Suprapubic skin (tissue), 4 donors: ENCODE measurements around the gene EXOSC7. TPM values are rescaled to one million over a fixed set of nuclear protein-coding genes. Genes with fewer than 3 reads are reported as not detected.

Source experiments
- DNase-seq, 2 donors: peaks; one replicate each; pipeline ENCODE4 v3.0.0-alpha.2; 2019; ENCODE audit warnings: low spot score in 2 of 2
- H3K27ac ChIP-seq: fragments of 200-600 bp; sonication (generic); one replicate; pipeline ENCODE4 v1.5.1; 2019
- H3K27me3 ChIP-seq: fragments of 200-600 bp; sonication (generic); one replicate; pipeline ENCODE4 v1.5.1; 2019
- H3K36me3 ChIP-seq: fragments of 200-600 bp; sonication (generic); one replicate; pipeline ENCODE4 v1.5.1; 2019
- H3K4me1 ChIP-seq: fragments of 200-600 bp; sonication (generic); one replicate; pipeline ENCODE4 v1.5.1; 2019
- H3K4me3 ChIP-seq: fragments of 200-600 bp; sonication (generic); one replicate; pipeline ENCODE4 v1.5.1; 2019; ENCODE audit warnings: mild to moderate bottlenecking
- H3K9me3 ChIP-seq: fragments of 200-600 bp; sonication (generic); one replicate; pipeline ENCODE4 v1.5.1; 2019
- EP300 ChIP-seq: sonication (generic); formaldehyde crosslinking; IDR thresholded peaks from one replicate; pipeline ENCODE4 v1.6.1; 2017; ENCODE audit warnings: antibody characterized with exemption
- POLR2A ChIP-seq, 2 donors: fragments of 450-650 bp; IDR thresholded peaks; one replicate each; pipeline ENCODE4 v1.6.1; 2017; ENCODE audit warnings: antibody characterized with exemption in 2 of 2, mild to moderate bottlenecking in 2 of 2, moderate library complexity in 2 of 2
- POLR2AphosphoS5 ChIP-seq, 3 donors: sonication (generic); formaldehyde crosslinking; IDR thresholded peaks; one replicate each; pipeline ENCODE4 v1.6.1; 2017; ENCODE audit warnings: antibody characterized with exemption in 3 of 3
- WGBS: methylation state at CpG from one replicate; pipeline ENCODE4 v1.1.5; 2018; 5-methylcytosine and 5-hydroxymethylcytosine counted together
- total RNA-seq, 4 donors: library from RNA; depleted of rRNA; stranded (reverse); fragments of >200 nt; gene quantifications; one replicate each; pipeline ENCODE4 v1.1.0, GENCODE V29; 2016
- TF ChIP-seq, protein P1 (sequence below), 2 donors: fragments of 200-600 bp in 1 of 2; fragments of 450-650 bp in 1 of 2; sonication (generic) in 1 of 2; IDR thresholded peaks; one replicate each; pipeline ENCODE4 v1.5.1; 2016 to 2019; ENCODE audit warnings: antibody characterized with exemption in 2 of 2, mild to moderate bottlenecking in 1 of 2, moderate library complexity in 1 of 2

EXOSC7 gene
- total RNA-seq, 4 donors from 2014 or later: 72.1 to 216 (median 88.7) TPM

DNA sequence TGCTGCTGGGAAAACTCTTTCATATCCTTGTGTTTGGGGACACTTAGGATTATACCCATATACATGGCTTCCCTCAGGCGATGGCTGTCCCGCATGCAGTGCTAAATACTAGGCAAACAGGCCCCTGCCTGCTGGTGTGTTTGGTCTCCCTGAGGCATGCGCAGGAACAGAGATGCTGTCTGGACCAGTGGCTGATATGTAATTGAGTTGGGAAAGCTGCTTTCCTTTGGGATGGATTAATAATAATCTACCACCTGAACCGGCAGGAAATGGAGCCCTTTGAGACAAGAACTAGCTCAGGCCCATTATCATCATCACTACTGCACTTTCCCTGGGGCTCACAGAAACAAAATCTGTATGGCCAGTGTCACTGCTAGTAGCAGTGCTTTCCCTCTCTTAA, 18.1 kb upstream of the EXOSC7 start:
- H3K36me3 ChIP-seq: peaks cover 15% of the 10 kb centered on the region
- peaks cover 43% of the 10 kb centered on the region for H3K4me1 ChIP-seq

DNA sequence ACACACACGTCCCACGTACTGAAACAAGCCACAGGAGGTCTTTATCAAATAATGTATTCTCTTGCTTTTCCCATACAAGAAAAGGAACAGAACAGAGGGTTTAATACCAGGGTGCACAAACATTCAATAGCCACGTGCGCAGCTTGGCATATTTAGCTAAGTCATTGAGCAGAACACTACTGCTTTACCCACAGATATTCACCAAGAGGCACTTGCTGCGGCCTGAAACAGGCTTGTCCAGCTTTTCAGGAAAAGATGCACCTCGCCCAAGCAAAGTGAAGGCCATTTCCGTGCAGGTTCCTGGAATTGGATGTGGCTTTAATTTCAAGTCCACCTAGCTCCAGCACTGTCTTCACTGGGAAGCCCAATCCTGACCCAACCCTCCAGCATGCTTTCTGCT, 17.7 kb upstream of the EXOSC7 start:
- WGBS: 71% methylated on average over 7 of the region's 7 CpGs
- H3K4me1 ChIP-seq: peaks cover 47% of the 10 kb centered on the region
- H3K27ac ChIP-seq: no peak overlapping the region

More for the DNA sequence above, 18.1 kb upstream of the EXOSC7 start:
- TF ChIP-seq, protein P1, sequence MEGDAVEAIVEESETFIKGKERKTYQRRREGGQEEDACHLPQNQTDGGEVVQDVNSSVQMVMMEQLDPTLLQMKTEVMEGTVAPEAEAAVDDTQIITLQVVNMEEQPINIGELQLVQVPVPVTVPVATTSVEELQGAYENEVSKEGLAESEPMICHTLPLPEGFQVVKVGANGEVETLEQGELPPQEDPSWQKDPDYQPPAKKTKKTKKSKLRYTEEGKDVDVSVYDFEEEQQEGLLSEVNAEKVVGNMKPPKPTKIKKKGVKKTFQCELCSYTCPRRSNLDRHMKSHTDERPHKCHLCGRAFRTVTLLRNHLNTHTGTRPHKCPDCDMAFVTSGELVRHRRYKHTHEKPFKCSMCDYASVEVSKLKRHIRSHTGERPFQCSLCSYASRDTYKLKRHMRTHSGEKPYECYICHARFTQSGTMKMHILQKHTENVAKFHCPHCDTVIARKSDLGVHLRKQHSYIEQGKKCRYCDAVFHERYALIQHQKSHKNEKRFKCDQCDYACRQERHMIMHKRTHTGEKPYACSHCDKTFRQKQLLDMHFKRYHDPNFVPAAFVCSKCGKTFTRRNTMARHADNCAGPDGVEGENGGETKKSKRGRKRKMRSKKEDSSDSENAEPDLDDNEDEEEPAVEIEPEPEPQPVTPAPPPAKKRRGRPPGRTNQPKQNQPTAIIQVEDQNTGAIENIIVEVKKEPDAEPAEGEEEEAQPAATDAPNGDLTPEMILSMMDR (IDR thresholded peaks at IDR 0.05): no peak
- no peak for TF ChIP-seq EP300
- no peak for TF ChIP-seq POLR2A (IDR thresholded peaks at IDR 0.05)
- no peak for TF ChIP-seq POLR2AphosphoS5 (IDR thresholded peaks at IDR 0.05)
- no peak overlapping the region for H3K27ac ChIP-seq
- H3K4me3 ChIP-seq: no peak overlapping the region
- H3K27me3 ChIP-seq: no peaks in the 10 kb centered on the region
- WGBS: 95% methylated on average over 4 of the region's 4 CpGs
- DNase-seq: peak in 1 of 2 donors; percentile 55
- no peaks in the 10 kb centered on the region for H3K9me3 ChIP-seq

DNA sequence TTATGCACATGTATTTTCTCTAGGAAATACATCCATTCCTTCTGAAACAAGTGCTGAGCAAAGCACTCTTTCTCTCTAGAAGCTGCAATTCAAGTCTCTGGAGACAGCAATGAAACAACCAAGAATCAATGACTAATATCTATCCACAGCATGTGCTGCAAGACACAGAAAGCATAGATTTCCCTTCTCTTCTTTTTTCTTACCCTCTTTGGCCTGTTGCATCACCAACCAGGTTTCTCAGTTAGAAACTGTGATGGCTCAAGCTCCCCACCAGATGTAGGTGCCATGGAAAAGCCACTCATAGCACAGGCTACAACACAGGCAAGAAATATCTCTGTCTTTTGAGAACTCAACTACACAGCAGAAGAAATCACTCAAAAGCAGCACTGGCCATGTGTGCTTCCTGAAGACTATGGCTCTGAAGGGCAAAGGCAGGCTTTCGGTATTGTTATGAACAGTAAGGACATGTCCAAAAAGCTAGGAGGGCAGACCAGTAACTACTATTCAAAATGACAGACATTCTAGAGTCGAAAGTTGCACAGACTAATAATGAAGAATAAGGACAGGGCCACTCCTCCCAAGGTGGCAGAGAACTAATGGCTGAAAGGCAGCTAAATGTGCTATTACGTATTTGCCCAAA, 15.5 kb upstream of the EXOSC7 start:
- no peak overlapping the region for H3K4me3 ChIP-seq
- H3K27me3 ChIP-seq: no peaks in the 10 kb centered on the region
- no peak overlapping the region for H3K27ac ChIP-seq
- TF ChIP-seq POLR2A (IDR thresholded peaks at IDR 0.05) (no peak), POLR2AphosphoS5 (IDR thresholded peaks at IDR 0.05) (no peak), EP300 (no peak)
- TF ChIP-seq, protein P1 (IDR thresholded peaks at IDR 0.05): no peak
- no peaks in the 10 kb centered on the region for H3K9me3 ChIP-seq
- H3K36me3 ChIP-seq: peaks cover 12% of the 10 kb centered on the region
- WGBS: 100% methylated on average over 3 of the region's 3 CpGs
- DNase-seq: no peak
- peaks cover 59% of the 10 kb centered on the region for H3K4me1 ChIP-seq

More for the DNA sequence above, 17.7 kb upstream of the EXOSC7 start:
- peaks cover 15% of the 10 kb centered on the region for H3K36me3 ChIP-seq
- no peaks in the 10 kb centered on the region for H3K27me3 ChIP-seq
- DNase-seq: no peak
- TF ChIP-seq EP300: no peak
- TF ChIP-seq POLR2AphosphoS5 (IDR thresholded peaks at IDR 0.05): no peak
- no peak for TF ChIP-seq POLR2A (IDR thresholded peaks at IDR 0.05)
- TF ChIP-seq, protein P1 (IDR thresholded peaks at IDR 0.05): no peak
- no peaks in the 10 kb centered on the region for H3K9me3 ChIP-seq
- no peak overlapping the region for H3K4me3 ChIP-seq

DNA sequence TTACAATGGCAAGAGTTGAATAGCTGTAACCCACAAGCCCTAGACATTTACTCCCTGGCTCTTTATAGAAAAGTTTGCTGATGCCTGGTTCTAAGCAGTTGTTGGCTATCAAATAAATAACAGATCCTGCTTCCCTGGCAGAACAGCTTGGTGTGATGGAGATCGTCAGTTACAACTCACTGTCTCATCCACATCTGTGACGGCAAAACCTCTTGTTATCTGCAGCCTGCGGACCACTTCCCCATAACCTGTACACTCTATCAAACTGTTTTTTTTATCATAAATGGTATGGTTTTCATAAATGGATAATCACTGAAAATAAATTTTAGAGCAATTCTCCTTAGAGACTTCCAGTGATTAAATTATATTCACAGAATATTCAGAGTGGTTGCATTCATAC, 14.2 kb upstream of the EXOSC7 start:
- no peak for DNase-seq
- Histone ChIP-seq H3K27ac (no peak overlapping the region), H3K9me3 (no peaks in the 10 kb centered on the region), H3K27me3 (no peaks in the 10 kb centered on the region), H3K4me1 (peaks cover 67% of the 10 kb centered on the region), H3K36me3 (peaks cover 12% of the 10 kb centered on the region), H3K4me3 (no peak overlapping the region)
- 91% methylated on average over 3 of the region's 3 CpGs for WGBS
- no peak for TF ChIP-seq POLR2AphosphoS5 (IDR thresholded peaks at IDR 0.05)
- TF ChIP-seq POLR2A (IDR thresholded peaks at IDR 0.05): no peak
- no peak for TF ChIP-seq EP300
- TF ChIP-seq, protein P1 (IDR thresholded peaks at IDR 0.05): no peak

DNA sequence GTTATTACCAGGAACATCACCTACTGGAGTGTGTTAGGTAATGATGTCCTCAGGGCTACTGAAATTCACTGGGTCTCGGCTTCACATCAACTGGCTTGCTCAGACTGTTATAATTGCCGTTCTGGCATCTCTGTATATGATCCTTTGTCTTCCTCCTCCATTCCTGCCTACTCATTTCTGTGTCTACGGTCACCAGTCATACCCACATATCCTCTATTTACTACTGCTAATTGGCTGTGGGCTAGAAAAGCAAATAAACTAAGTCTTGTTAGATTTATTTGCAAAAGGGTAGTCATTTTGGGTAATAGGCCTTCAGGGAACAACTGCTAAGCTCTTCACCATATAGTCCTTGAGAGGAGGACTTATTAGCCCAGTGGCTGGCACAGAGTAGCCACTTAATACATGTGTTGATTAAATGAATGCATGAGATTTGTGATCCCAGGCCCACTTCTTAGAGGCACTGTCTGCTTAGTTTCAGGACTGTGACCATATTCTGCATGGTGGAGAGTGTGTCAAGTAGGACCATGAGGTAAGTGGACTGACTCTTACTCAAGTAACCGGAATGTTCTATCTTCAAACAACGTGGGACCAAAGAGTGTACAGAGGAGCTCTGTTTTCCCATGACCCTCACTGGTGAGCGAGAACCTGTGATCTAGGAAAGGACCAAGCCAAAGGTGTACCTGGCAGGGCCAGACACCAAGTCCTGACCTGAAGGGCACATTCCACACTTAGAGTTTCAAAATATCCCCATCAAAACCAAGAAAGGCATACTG, 13.2 kb upstream of the EXOSC7 start:
- TF ChIP-seq, protein P1 (IDR thresholded peaks at IDR 0.05): no peak
- TF ChIP-seq EP300: no peak
- TF ChIP-seq POLR2AphosphoS5 (IDR thresholded peaks at IDR 0.05): no peak
- TF ChIP-seq POLR2A (IDR thresholded peaks at IDR 0.05): no peak
- DNase-seq: peak in 1 of 2 donors; percentile 4
- H3K36me3 ChIP-seq: peaks cover 9% of the 10 kb centered on the region
- H3K4me1 ChIP-seq: peaks cover 74% of the 10 kb centered on the region
- 57% methylated on average over 6 of the region's 6 CpGs for WGBS
- H3K27me3 ChIP-seq: no peaks in the 10 kb centered on the region
- H3K9me3 ChIP-seq: no peaks in the 10 kb centered on the region
- no peak overlapping the region for H3K4me3 ChIP-seq
- no peak overlapping the region for H3K27ac ChIP-seq
